HG02678 (cell line): Measurements from ENCODE around the gene FAIM2.
"Not testable (repeated sequence)": the region's sequence is repeated elsewhere in the genome, so short reads cannot be mapped to it uniquely, and the experiment has no call there.

Experiments used
- ATAC-seq: cut with Tn5 transposase; IDR thresholded peaks from one replicate; pipeline ENCODE4 v1.9.1; 2021; ENCODE audit warnings: mild to moderate bottlenecking, moderate library complexity; ENCODE audit not compliant: unreplicated experiment

FAIM2 gene

GRCh38 chr12:49867570-49868341, 35.9 kb downstream of the FAIM2 start:
- no peak for ATAC-seq

DNA sequence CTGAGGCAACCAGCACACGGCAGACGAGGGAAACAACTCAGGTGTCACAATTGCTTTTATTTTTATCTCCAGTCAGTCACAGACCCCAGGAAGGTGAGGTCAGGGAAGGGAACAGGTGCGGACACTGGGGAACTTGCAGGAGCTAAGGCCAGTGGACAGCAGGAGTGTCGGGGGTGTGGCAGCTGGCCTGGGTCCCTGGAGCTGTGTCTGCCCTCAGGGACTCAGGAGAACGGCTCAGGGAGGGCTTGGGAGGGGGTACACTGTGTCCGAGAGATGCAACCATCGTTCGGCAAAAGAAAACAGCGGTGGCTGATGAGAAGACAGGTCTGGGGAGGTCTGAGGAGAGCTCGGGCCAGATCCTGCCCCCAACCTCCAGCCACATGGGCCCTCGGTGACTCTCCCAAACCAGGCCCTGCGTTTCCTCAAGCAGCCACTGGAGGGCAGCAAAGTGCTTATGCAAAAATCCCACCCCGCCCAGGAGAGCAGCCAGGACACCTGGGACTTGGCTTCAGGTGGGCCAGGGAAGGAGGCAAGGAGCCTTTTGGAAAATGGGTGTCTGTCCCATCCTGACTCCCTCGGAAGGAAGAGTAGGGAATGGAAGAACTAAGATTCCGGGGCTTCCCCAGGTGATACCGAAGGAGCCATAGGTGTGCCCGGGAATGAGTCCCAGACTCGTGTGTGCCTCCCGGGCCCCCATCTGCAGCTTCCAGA, 36.7 kb downstream of the FAIM2 start:
- ATAC-seq, result no peak

GRCh38 chr12:49865782-49866135, 37.9 kb downstream of the FAIM2 start:
- ATAC-seq, result no peak

GRCh38 chr12:49865109-49865781, 38.5 kb downstream of the FAIM2 start:
- ATAC-seq, result no peak

- no peak for ATAC-seq
Measured at GRCh38 chr12:49864798-49865090, 39.0 kb downstream of the FAIM2 start.

DNA sequence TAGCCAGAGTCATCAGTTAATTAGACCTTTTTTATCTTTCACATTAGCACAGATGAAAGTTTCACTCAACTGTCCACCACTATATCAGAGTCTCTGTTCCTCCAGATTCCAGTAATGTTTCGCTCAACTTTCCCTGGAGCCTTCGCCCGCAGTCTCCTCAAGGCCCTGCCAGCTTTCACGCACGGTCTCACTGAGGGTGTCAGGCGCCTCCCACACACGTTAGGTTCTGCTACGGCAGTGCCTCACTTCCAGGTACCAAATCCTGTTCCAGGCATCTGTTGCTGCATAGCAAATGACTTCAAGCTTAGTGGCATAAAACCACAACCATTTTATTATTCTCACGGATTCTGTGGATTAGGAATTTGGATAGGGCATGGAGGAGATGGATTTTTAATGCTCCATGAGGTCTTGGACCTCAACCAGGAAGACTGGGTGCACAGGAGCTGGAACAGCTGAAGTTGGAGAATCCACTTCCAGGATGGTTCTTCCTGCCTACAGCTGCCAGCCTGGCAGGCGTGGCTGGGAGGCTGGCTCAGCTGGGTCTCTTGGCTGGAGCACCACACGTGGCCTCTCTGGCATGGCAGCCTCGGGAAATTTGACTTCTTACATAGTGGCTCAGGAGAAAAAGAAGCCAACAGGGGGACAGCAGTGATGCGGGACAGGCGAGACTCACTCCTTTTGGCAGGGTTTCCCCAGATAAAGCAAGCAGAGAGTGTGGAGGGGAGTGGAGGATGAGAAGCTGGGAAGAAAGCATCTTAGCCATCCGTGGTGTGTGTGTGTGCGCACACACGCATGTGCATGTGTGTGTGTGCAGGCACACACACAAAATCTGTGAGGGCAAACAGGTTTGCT, 39.5 kb downstream of the FAIM2 start:
- no peak for ATAC-seq

DNA sequence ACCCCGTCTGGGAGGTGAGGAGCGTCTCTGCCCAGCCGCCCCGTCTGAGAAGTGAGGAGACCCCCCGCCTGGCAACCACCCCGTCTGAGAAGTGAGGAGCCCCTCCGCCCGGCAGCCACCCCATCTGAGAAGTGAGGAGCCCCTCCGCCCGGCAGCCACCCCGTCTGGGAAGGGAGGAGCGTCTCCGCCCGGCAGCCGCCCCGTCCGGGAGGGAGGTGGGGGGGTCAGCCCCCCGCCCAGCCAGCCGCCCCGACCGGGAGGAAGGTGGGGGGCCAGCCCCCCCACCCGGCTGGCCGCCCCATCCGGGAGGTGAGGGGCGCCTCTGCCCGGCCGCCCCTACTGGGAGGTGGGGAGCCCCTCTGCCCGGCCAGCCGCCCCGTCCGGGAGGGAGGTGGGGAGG, 42.8 kb downstream of the FAIM2 start:
- ATAC-seq, result not testable (repeated sequence)

GRCh38 chr12:49855890-49856289, 47.8 kb downstream of the FAIM2 start:
- ATAC-seq, result not testable (repeated sequence)

DNA sequence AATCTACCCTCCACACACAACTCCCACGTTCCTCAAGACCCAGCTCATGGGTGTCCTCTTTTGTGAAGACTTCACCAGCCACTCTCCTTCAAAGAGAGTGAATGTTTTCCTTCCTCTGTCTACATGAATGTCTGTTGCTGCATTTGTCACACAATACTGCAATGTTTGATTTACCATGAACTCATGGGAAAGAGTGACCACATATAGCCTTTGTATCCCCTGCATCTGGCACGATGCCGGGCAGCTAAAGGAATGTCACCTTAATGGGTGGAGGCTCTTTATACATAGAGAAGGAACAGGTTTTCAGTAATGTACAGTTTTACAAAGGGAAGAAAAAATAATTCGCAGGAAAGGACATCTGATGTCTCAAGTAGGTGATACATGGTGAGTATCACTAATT, 48.7 kb downstream of the FAIM2 start:
- no peak for ATAC-seq

- no peak for ATAC-seq
Measured at GRCh38 chr12:49853671-49854070, 50.0 kb downstream of the FAIM2 start.

GRCh38 chr12:49847161-49847560, 56.5 kb downstream of the FAIM2 start:
- ATAC-seq, result no peak

GRCh38 chr12:49846032-49846431, 57.7 kb downstream of the FAIM2 start:
- ATAC-seq, result no peak

- no peak for ATAC-seq
Measured at GRCh38 chr12:49843876-49844437, 59.7 kb downstream of the FAIM2 start.

- no peak for ATAC-seq
Measured at GRCh38 chr12:49843411-49843810, 60.3 kb downstream of the FAIM2 start.

DNA sequence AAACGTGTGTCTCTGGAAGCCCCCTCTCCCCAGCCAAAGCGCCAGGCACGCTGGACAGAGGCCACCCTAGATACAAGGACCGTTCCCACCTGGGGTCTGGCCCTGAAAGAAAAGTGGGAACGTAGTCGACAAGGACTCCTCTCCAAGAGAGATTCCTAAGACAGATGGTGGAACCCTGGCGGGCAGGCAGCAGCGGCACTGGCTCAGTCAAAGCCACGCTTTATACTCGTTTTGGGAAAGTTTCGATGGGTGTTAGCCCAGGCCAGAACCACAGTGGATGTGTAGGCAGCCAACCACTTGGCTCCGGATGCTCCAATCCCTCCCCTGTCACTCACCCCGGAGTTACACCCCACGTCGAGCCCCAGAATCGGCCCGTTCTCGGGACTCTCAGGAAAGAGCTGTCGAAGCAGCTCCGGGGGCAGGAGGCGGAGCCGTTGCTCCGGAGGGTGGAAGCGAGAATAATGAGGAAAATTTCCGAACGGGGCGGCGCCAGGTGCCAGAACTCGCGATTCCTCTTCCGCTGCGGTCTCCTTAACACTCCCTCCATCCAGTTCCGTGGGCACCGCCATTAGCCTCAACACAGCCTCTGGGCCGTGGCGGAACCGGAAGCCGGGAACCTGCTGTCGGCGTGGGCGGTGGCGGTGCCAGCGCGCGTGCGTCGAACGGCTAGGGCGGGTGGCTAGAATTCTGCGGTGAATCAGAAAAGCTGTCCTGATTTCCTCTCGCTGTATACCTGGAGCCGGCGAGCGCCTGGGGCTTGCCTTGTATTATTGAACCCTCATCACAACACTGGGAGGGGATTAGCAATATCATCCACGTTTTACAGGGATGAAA, 61.0 kb downstream of the FAIM2 start, which contains the start of gene BCDIN3D:
Gene BCDIN3D (minus strand): TSS at position 588 of the 834 bp plus-strand sequence. CDS start 19 bp downstream, at position 569.
- ATAC-seq, result peak; percentile 88

DNA sequence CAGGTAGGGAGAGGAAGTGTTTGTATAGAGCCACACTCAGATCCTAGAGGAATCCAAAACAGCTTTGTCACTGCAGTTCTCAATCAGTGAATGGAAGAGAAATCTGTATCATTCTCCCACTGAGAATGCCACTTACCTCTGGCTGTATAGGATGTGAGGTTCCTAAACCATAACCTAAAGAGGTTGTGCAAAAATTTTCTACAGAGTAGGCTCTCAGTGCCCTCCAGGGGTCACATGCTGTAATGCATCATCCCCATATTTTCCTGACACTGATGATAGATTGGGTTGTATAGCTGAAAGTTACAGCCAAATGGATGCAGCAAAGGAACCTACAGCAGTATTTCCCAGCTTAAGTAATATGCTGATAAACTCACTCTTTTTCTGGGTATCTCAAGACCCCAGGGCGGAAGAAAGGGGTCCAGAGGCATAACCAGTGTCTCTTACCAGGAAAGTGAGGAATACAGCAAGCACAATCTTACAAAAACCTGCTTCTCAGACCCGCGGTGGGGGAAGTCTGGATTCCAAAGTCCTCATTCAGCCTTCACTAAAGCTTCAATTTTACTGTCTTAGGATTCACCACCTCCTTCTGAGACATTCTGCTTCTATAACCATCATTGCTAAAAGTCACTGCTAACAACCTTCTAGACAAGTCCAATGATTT, 64.6 kb downstream of the FAIM2 start:
- no peak for ATAC-seq

DNA sequence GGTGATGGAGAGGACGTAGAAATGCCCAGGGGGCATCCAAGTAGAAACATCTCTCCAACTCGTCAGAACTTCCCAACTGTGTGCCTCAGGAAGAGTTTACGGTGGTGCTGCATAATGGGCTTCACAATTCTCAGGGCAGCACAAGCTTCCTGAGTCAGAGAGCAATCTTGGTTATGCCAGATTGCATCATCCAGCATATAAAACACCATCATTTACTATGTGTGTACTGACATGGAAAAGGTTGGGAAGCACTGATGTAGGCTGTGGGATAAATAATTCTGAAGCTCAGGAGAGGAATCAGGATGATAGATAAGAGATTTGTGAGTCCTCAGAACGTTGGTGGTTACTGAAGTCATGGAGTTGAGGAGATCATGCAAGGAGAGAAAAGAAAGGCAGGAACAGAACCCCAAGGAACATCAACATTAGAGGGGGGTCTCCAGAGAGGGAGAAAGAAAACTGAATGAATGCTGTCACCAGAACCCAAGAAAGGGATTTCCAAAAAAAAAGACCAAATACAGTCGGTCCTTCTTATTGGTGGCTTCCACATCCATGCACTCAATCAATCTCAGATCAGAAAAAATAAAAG, 70.8 kb downstream of the FAIM2 start:
- no peak for ATAC-seq

DNA sequence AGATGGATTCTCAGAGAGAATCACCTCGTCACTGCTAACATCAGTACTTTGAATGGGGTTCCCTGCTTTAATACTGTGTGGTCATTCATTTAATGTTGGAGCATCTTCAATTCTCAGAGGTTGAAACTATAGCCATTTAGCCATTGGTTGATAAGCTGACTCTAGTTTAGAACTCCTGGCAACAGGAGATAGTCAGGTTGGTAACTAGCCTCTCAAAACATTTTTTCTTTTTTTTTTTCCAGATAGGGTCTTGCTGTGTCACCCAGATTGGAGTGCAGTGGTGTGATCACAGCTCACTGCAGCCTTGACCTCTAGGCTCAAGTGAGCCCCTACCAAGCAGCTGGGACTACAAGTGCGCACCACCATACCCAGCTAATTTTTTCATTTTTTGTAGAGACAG, 72.0 kb downstream of the FAIM2 start:
- ATAC-seq, result no peak
